Upper lobe of right lung (tissue), 1 donor: ENCODE results near the gene KIAA1217. TPM values are rescaled to one million over a fixed set of nuclear protein-coding genes. Genes with fewer than 3 reads are reported as not detected.

Experiments used
- ATAC-seq: fragments of 200-7000 bp; cut with Tn5 transposase; one replicate; pipeline ENCODE4 v1.9.1; 2020; ENCODE audit warnings: mild to moderate bottlenecking, moderate library complexity
- DNase-seq: peaks from one replicate; pipeline ENCODE4 v3.0.0-alpha.2; 2020
- H3K27ac ChIP-seq: fragments of 200-600 bp; one replicate; pipeline ENCODE4 v1.8.0; 2022
- H3K27me3 ChIP-seq: fragments of 200-600 bp; one replicate; pipeline ENCODE4 v1.8.0; 2022; ENCODE audit warnings: mild to moderate bottlenecking
- H3K36me3 ChIP-seq: fragments of 200-600 bp; one replicate; pipeline ENCODE4 v1.8.0; 2022
- H3K4me1 ChIP-seq: fragments of 200-600 bp; one replicate; pipeline ENCODE4 v1.8.0; 2022
- H3K4me3 ChIP-seq: fragments of 200-600 bp; one replicate; pipeline ENCODE4 v1.8.0; 2022; ENCODE audit warnings: mild to moderate bottlenecking
- H3K9me3 ChIP-seq: fragments of 200-600 bp; one replicate; pipeline ENCODE4 v1.8.0; 2022
- CTCF ChIP-seq: fragments of 200-600 bp; IDR thresholded peaks from one replicate; pipeline ENCODE4 v1.8.0; 2022; ENCODE audit warnings: antibody characterized with exemption
- intact Hi-C: fragments of 100-400 bp; cut with DNase I; formaldehyde crosslinking; loops from one replicate; pipeline ENCODE4 v1.11.0; 2022
- total RNA-seq: library from RNA; stranded (reverse); fragmentation: NEBNext Ultra II Directional; extraction: Animal tissue kit (Norgen Biotek cat#: 25700); gene quantifications from one replicate; pipeline ENCODE4 v1.2.1, GENCODE V29; 2021
- donor health status: DM: no; HTN: yes; CAD: no; lungs with severe emphysema.

The KIAA1217 gene
- total RNA-seq, 1 donor from 2014 or later, result 23.5 TPM

- Histone ChIP-seq H3K36me3 (no peaks in the 10 kb centered on the region), H3K27me3 (no peaks in the 10 kb centered on the region), H3K9me3 (no peaks in the 10 kb centered on the region), H3K4me3 (no peak overlapping the region), H3K4me1 (peaks cover 4% of the 10 kb centered on the region), H3K27ac (no peak overlapping the region)
- TF ChIP-seq CTCF, result no peak
- no peak for DNase-seq
- intact Hi-C loops, result no loop called here
- no peak for ATAC-seq
Measured at GRCh38 chr10:24255881-24256311, 47.0 kb downstream of the KIAA1217 start.

DNA sequence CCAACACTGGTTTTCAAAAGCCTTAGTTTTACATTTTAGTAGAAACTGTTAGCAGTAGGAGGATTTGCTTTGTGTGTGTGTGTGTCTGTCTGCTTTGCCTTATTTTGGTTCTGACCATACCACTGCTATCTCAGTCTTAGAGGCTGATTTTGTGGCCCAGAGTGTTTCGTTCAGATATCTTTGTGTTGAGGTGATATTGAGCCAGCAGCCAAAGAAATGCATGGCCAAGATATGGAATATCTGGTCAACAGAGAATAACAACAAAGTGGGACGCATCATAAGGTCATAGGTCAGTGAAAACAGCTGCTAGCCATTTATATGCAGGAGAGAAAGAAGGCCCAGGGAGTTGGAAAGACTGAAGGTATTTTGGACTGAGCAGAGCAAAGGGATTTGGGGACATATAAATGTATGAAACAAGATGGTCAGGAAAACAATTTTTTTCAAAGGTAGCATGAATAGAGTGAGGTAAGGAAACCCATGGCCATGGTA lies 47.7 kb downstream of the KIAA1217 start:
- no peak for TF ChIP-seq CTCF
- ATAC-seq (no peak), DNase-seq (no peak)
- Histone ChIP-seq H3K9me3 (no peaks in the 10 kb centered on the region), H3K4me3 (no peak overlapping the region), H3K4me1 (peaks cover 4% of the 10 kb centered on the region), H3K27me3 (no peaks in the 10 kb centered on the region), H3K27ac (no peak overlapping the region), H3K36me3 (no peaks in the 10 kb centered on the region)
- intact Hi-C loops, result no loop called here

DNA sequence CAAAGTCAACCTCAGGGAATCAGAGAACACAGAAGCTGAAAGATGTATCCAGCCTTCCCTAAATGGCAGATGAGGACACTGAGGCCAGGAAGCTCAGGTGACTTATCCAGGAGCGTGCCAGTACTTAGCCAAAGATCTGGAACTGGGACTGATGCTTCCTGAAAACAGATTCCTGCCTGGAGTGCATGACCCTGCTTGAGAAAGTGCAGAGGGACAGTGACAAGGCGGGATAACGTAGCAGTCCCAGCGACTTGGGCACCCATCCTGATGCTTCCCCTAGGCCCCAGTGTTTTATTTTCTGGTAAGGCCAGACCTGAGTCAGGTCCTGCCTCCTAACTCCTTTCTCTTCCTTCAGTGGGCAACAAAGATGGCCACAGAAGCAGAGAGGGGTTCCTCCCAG lies 48.6 kb downstream of the KIAA1217 start:
- Histone ChIP-seq H3K36me3 (no peaks in the 10 kb centered on the region), H3K4me1 (peaks cover 4% of the 10 kb centered on the region), H3K27ac (no peak overlapping the region), H3K4me3 (no peak overlapping the region), H3K27me3 (no peaks in the 10 kb centered on the region), H3K9me3 (no peaks in the 10 kb centered on the region)
- intact Hi-C loops, result no loop called here
- no peak for DNase-seq
- ATAC-seq, result no peak
- no peak for TF ChIP-seq CTCF

- Histone ChIP-seq H3K9me3 (no peaks in the 10 kb centered on the region), H3K27me3 (no peaks in the 10 kb centered on the region), H3K4me1 (peaks cover 4% of the 10 kb centered on the region), H3K27ac (no peak overlapping the region), H3K4me3 (no peak overlapping the region), H3K36me3 (no peaks in the 10 kb centered on the region)
- DNase-seq, result no peak
- ATAC-seq, result no peak
- intact Hi-C loops, result no loop called here
- TF ChIP-seq CTCF, result no peak
Measured at GRCh38 chr10:24259365-24260130, 50.6 kb downstream of the KIAA1217 start.

DNA sequence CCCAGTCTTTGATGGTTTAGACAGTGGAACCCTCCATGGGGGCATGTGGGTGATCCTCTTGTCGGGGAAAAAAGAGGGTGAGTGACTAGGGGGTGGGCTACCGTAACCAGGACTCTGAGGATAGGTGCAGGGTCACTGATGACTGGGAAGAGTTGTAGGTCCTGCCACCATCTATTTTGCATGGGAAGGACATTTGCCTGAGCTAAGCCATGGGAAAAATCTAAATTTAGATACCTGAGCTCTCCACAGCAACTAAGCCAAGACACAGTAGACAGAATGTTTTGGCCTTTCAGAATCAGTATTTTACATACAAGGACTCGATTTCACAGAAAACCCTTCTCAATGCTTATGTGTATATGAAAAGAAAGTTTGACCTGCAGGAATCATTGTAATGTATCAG lies 52.7 kb downstream of the KIAA1217 start:
- H3K36me3 ChIP-seq, result no peaks in the 10 kb centered on the region
- DNase-seq (no peak), ATAC-seq (no peak)
- no peaks in the 10 kb centered on the region for H3K27me3 ChIP-seq
- H3K4me3 ChIP-seq, result no peak overlapping the region
- H3K9me3 ChIP-seq, result no peaks in the 10 kb centered on the region
- H3K4me1 ChIP-seq, result no peaks in the 10 kb centered on the region
- TF ChIP-seq CTCF, result no peak
- H3K27ac ChIP-seq, result no peak overlapping the region
- intact Hi-C loops, result no loop called here
